ENCODE results near the gene OFD1.

- TF ChIP-seq, protein P1, sequence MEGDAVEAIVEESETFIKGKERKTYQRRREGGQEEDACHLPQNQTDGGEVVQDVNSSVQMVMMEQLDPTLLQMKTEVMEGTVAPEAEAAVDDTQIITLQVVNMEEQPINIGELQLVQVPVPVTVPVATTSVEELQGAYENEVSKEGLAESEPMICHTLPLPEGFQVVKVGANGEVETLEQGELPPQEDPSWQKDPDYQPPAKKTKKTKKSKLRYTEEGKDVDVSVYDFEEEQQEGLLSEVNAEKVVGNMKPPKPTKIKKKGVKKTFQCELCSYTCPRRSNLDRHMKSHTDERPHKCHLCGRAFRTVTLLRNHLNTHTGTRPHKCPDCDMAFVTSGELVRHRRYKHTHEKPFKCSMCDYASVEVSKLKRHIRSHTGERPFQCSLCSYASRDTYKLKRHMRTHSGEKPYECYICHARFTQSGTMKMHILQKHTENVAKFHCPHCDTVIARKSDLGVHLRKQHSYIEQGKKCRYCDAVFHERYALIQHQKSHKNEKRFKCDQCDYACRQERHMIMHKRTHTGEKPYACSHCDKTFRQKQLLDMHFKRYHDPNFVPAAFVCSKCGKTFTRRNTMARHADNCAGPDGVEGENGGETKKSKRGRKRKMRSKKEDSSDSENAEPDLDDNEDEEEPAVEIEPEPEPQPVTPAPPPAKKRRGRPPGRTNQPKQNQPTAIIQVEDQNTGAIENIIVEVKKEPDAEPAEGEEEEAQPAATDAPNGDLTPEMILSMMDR (IDR thresholded peaks at IDR 0.05; ENCODE audit: low read length): peak; percentile 45
- no peak for TF ChIP-seq EZH2 (optimal IDR thresholded peaks at IDR 0.05; ENCODE audit: low read depth, low read length)
Observed at GRCh38 chrX:13747836-13748235, 13.3 kb downstream of the OFD1 start.
